Measurements from ENCODE around the gene TRIM4.

DNA sequence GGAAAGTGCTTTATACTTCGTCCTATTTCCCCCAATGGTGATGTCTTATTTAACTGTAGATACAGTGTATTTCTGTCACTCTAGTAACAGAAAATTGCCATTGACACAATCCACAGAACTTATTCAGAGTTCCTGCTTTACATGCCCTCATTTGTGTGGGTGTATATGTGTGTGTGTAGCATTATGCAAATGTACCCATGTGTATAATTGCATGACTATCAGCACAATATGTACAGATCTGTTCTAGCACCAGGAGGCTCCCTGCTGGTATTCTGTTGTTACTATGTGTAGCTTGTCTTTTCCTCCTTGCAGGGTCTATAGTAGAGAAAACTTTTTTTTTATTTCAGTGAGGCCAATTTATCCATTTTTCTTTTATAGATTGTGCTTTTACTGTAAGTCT, 75.0 kb downstream of the TRIM4 start:
- TF ChIP-seq CTCF (IDR thresholded peaks at IDR 0.05) (no peak), POLR2AphosphoS5 (IDR thresholded peaks at IDR 0.05) (no peak), POLR2A (IDR thresholded peaks at IDR 0.05) (no peak), EP300 (IDR thresholded peaks at IDR 0.05; ENCODE audit: low read depth) (no peak)
